A673 (cell line): ENCODE data around the gene ESRRA. TPM values are rescaled to one million over a fixed set of nuclear protein-coding genes. Genes with fewer than 3 reads are reported as not detected.

Experiments used
- BruUV-seq: library from RNA; stranded (reverse); fragments of 400-500 nt; replicated peaks from 2 replicates; lab custom pipeline; 2021; lab: Mats Ljungman, UMichigan
- CTCF ChIA-PET: fragments of 300-600 bp; sonication (Branson Sonifier 250); formaldehyde crosslinking; loops from one replicate; lab custom pipeline; 2022; ENCODE audit warnings: antibody characterized with exemption; lab: Charles Lee
- POLR2A ChIA-PET: fragments of 300-600 bp; sonication (Branson Sonifier 250); formaldehyde crosslinking; loops from one replicate; lab custom pipeline; 2022; ENCODE audit warnings: antibody characterized with exemption; ENCODE audit not compliant: low non-redundant PET; lab: Charles Lee
- DNase-seq: peaks from one replicate; pipeline ENCODE4 v3.0.0-alpha.2; 2015; ENCODE audit warnings: low spot score
- H3K27ac ChIP-seq: fragments of 200-600 bp; sonication (generic); 2 replicates; pipeline ENCODE4 v1.5.1; 2016; ENCODE audit warnings: mixed run types, low read depth, mild to moderate bottlenecking, mixed read lengths, antibody characterized with exemption, low read length; ENCODE audit not compliant: poor library complexity, severe bottlenecking
- H3K27me3 ChIP-seq: fragments of 200-600 bp; sonication (generic); replicated peaks from 2 replicates; pipeline ENCODE4 v1.6.1; 2017; ENCODE audit warnings: mixed run types, low read depth, mild to moderate bottlenecking, mixed read lengths, antibody characterized with exemption, low read length; ENCODE audit not compliant: insufficient read depth, poor library complexity
- H3K36me3 ChIP-seq: fragments of 200-600 bp; sonication (generic); 2 replicates; pipeline ENCODE4 v1.6.1; 2016; ENCODE audit warnings: mixed run types, mild to moderate bottlenecking, mixed read lengths, antibody characterized with exemption, low read length; ENCODE audit not compliant: insufficient read depth, poor library complexity, severe bottlenecking
- H3K4me1 ChIP-seq: fragments of 200-600 bp; sonication (generic); 2 replicates; pipeline ENCODE4 v1.6.1; 2017; ENCODE audit warnings: mixed run types, mild to moderate bottlenecking, mixed read lengths, antibody characterized with exemption, low read length; ENCODE audit not compliant: insufficient read depth, poor library complexity, severe bottlenecking
- H3K4me3 ChIP-seq: fragments of 200-600 bp; sonication (generic); 2 replicates; pipeline ENCODE4 v1.5.1; 2016; ENCODE audit warnings: low read depth, mixed run types, mild to moderate bottlenecking, mixed read lengths, low read length; ENCODE audit not compliant: poor library complexity, severe bottlenecking
- H3K9me3 ChIP-seq: fragments of 200-600 bp; sonication (generic); 2 replicates; pipeline ENCODE4 v1.6.1; 2016; ENCODE audit warnings: mixed run types, low read depth, mild to moderate bottlenecking, mixed read lengths, antibody characterized with exemption, low read length; ENCODE audit not compliant: poor library complexity, severe bottlenecking
- CTCF ChIP-seq: fragments of 300-800, 200-600 bp; sonication (generic); conservative IDR thresholded peaks from 2 replicates; pipeline ENCODE4 v1.5.1; 2017; ENCODE audit warnings: low read depth, mild to moderate bottlenecking, antibody characterized with exemption, low read length, moderate library complexity, mixed read lengths
- EZH2 ChIP-seq: fragments of 200-600 bp; sonication (generic); IDR thresholded peaks from 2 replicates; pipeline ENCODE4 v1.6.1; 2017; ENCODE audit warnings: borderline replicate concordance, low read depth, mild to moderate bottlenecking, mixed read lengths, antibody characterized with exemption, low read length; ENCODE audit not compliant: poor library complexity, severe bottlenecking
- intact Hi-C: fragments of 100-400 bp; cut with micrococcal nuclease; formaldehyde crosslinking; loops from one replicate; pipeline ENCODE4 v1.10.0; 2022; ENCODE audit not compliant: unreplicated experiment
- total RNA-seq: library from RNA; stranded (reverse); gene quantifications from 2 replicates; pipeline ENCODE4 v1.2.3, GENCODE V29; 2021

The ESRRA gene
- total RNA-seq, 1 experiment from 2014 or later = 63.8 TPM

DNA sequence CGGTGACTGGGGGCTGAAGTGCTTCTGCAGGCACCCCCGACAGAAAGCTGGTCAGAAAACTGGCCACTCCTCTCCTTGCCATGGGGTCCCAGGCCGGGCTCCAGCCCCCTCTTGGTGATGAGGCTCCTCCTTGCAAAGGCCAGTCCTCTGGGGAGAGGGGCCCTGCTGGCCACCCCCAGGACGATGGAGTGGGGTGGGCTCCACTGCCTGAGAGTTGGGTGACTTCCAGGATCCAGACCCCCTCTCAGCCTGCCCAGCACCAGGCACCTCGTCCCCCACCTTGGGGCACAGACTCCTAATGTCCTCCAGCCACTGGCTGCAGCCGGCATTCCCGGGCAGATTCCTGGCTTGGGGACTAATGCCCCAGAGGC lies 53.2 kb downstream of the ESRRA start:
- peaks cover 29% of the 10 kb centered on the region for H3K4me1 ChIP-seq
- TF ChIP-seq EZH2 = no peak
- no peak for TF ChIP-seq CTCF
- peak overlapping the region; percentile 75 for H3K27ac ChIP-seq
- H3K36me3 ChIP-seq = peaks cover 17% of the 10 kb centered on the region
- intact Hi-C loops = no loop called here
- H3K27me3 ChIP-seq = no peaks in the 10 kb centered on the region
- ChIA-PET CTCF (no interaction called here), POLR2A (interaction anchor here (0.6 kb wide), 1 partner anchor 133 kb away, joined by 5 read pairs; no protein-coding TSS in a partner anchor)
- DNase-seq = no peak
- BruUV-seq = no TSS peak
- peak overlapping the region; percentile 76 for H3K4me3 ChIP-seq
- H3K9me3 ChIP-seq = no peaks in the 10 kb centered on the region

GRCh38 chr11:64358907-64359711 lies 53.8 kb downstream of the ESRRA start, which contains the start of gene RPS6KA4:
RPS6KA4 (plus strand) TSS chr11:64359162; CDS start chr11:64359236, 74 bp downstream.
- no peak for TF ChIP-seq EZH2
- TF ChIP-seq CTCF = no peak
- intact Hi-C loops = no loop called here
- no peaks in the 10 kb centered on the region for H3K9me3 ChIP-seq
- ChIA-PET POLR2A (no interaction called here), CTCF (interaction anchor here (0.5 kb wide), 1 partner anchor 16 kb away, joined by 4 read pairs; no protein-coding TSS in a partner anchor)
- H3K36me3 ChIP-seq = peaks cover 17% of the 10 kb centered on the region
- H3K4me1 ChIP-seq = peaks cover 29% of the 10 kb centered on the region
- H3K27ac ChIP-seq = peak within 1 kb of the TSS; percentile 75
- peak; percentile 70 for DNase-seq
- H3K4me3 ChIP-seq = peak within 1 kb of the TSS; percentile 76
- no TSS peak for BruUV-seq
- H3K27me3 ChIP-seq = no peaks in the 10 kb centered on the region

- Histone ChIP-seq H3K9me3 (no peaks in the 10 kb centered on the region), H3K27me3 (no peaks in the 10 kb centered on the region), H3K27ac (no peak overlapping the region), H3K4me3 (peak overlapping the region; percentile 76), H3K4me1 (peaks cover 27% of the 10 kb centered on the region), H3K36me3 (peaks cover 17% of the 10 kb centered on the region)
- ChIA-PET POLR2A (no interaction called here), CTCF (interaction anchor here (0.5 kb wide), 1 partner anchor 15 kb away, joined by 4 read pairs; no protein-coding TSS in a partner anchor)
- no peak for DNase-seq
- TF ChIP-seq EZH2 = no peak
- no peak for TF ChIP-seq CTCF
- intact Hi-C loops = no loop called here
- BruUV-seq = no TSS peak
Observed at GRCh38 chr11:64359712-64360445, 54.6 kb downstream of the ESRRA start.
